Measurements from ENCODE around the gene PPP1R1C. TPM values are rescaled to one million over a fixed set of nuclear protein-coding genes. Genes with fewer than 3 reads are reported as not detected.

Gene PPP1R1C, protein sequence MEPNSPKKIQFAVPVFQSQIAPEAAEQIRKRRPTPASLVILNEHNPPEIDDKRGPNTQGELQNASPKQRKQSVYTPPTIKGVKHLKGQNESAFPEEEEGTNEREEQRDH
- total RNA-seq, result 1.6 TPM in 1 of 2 replicates, not detected in the other

DNA sequence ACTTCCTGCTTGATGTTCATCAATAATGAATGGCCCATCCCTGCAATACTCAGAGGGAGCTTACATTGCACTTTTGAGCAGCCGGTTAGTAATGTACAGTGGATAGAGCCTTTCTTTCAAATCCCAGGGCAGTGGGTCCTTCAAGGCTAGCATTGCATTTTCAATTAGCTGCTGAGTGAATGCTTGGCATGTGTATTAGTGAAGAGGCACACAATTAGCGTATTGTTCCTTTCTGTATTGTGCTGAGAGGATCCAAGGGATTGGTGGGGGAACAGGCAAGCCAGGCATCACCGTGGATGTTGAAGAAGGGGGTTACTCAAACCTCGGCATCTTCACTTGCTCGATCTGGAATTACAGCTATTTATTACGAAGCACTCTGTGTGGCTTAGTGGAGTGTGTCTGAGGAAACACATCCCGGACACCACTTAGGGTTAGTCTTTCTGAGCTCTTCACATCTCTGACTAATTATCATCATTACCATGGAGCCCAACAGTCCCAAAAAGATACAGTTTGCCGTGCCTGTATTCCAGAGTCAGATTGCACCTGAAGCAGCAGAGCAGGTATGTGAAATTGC is at the start of gene PPP1R1C:
Gene PPP1R1C (plus strand): TSS at position 222 of the 574 bp plus-strand sequence. CDS start 258 bp downstream, at position 480.

Other genes with a start within 250 kb of the PPP1R1C start
- gene ITPRID2, start 94.1 kb upstream of the PPP1R1C start, total RNA-seq, result 32.6 and 42.9 TPM in 2 replicates

All from pericardium fibroblast (primary cell).